ENCODE data around the gene RFTN1. TPM values are rescaled to one million over a fixed set of nuclear protein-coding genes. Genes with fewer than 3 reads are reported as not detected.
A peak's percentile ranks its signal among the peaks of the same experiment; 100 is the strongest.

Gene RFTN1
- total and polyA plus RNA-seq, 2 donors (not counting 1 experiment from before 2014, with no cell fraction given) = 32.4 to 156 TPM

DNA sequence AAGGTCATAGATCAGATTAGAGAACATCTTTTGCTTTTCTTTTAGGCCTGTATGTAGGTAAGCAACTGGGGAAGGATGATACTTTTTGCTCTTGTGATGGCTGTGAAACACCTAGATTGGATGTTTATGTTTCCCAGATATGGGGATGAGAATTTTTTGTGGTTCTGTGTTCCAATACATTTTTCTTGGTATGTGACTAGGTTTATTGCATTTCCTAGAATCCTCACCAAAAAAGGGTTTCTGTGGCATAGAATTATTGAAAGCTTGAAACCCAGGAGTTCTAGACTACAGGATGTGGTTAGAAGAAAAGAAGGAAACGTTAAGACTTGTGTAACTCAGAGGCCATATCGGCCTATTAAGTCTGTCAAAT, 222.7 kb downstream of the RFTN1 start:
- peaks cover 23 to 34% of the 10 kb centered on the region in 2 donors for H3K4me1 ChIP-seq (ENCODE audit: control insufficient read depth in 2 of 2, insufficient read depth in 2 of 2, low read length in 2 of 2)
- ATAC-seq (ENCODE audit: low read depth) (peak; percentile 23), DNase-seq (peak; percentile 41)
- Mint-ChIP-seq H3K9me3 (ENCODE audit: insufficient read depth) (no peaks in the 10 kb centered on the region), H3K27ac (no peak overlapping the region), H3K27me3 (no peaks in the 10 kb centered on the region), H3K4me3 (no peak overlapping the region), H3K4me1 (peaks cover 40% of the 10 kb centered on the region)
- ChIA-PET POLR2A (interaction anchor here (1.7 kb wide), 1 partner anchor 260 kb away, joined by 4 read pairs; no protein-coding TSS in a partner anchor), CTCF (interaction anchor here (0.7 to 6.4 kb wide), 48 partner anchors 10 to 944 kb away, joined by 3 to 220 read pairs (median 5); partner anchors contain the start of genes DPH3 and OXNAD1)
- no peak overlapping the region for H3K9ac ChIP-seq (ENCODE audit: low read length)
- H3K4me3 ChIP-seq (ENCODE audit: control extremely low read depth in 1 of 5, extremely low read depth in 1 of 5, insufficient read depth in 1 of 5, low read depth in 2 of 5, low read length in 4 of 5) = no peak overlapping the region
- peak overlapping the region; percentile 26 for H3K4me2 ChIP-seq (replicated peaks; ENCODE audit: low read depth, low read length, poor library complexity, severe bottlenecking)
- no peaks in the 10 kb centered on the region for H3K27me3 ChIP-seq (replicated peaks in 1 of 4; ENCODE audit: control extremely low read depth in 1 of 4, control insufficient read depth in 3 of 4, insufficient read depth in 4 of 4, low read length in 3 of 4)
- no peaks in the 10 kb centered on the region for H3K36me3 ChIP-seq (replicated peaks in 1 of 2; ENCODE audit: control extremely low read depth in 1 of 2, control insufficient read depth in 1 of 2, extremely low read depth in 1 of 2, insufficient read depth in 2 of 2, low read length in 1 of 2)
- peak overlapping the region in 1 of 2 donors; percentile 39 for H3K27ac ChIP-seq (ENCODE audit: low read length in 2 of 2)
- peaks cover 0 to 5% (median 3%) of the 10 kb centered on the region in 3 donors for H3K9me3 ChIP-seq (ENCODE audit: control extremely low read depth in 1 of 3, control insufficient read depth in 2 of 3, insufficient read depth in 1 of 3, low read length in 2 of 3)
- intact Hi-C loops (cut with micrococcal nuclease) = loop anchor here (1.0 to 5.0 kb wide), 5 partner anchors 23 to 259 kb away; no protein-coding TSS in a partner anchor
- no peaks in the 10 kb centered on the region for H4K20me1 ChIP-seq (ENCODE audit: control insufficient read depth, insufficient read depth, low read length, poor library complexity, severe bottlenecking)
- WGBS (ENCODE audit: insufficient coverage) = no CpG with 5 or more reads among the region's 2 CpGs
- peaks cover 18% of the 10 kb centered on the region for H3K79me2 ChIP-seq (ENCODE audit: control insufficient read depth, insufficient read depth, low read length)
- TF ChIP-seq, protein P1, sequence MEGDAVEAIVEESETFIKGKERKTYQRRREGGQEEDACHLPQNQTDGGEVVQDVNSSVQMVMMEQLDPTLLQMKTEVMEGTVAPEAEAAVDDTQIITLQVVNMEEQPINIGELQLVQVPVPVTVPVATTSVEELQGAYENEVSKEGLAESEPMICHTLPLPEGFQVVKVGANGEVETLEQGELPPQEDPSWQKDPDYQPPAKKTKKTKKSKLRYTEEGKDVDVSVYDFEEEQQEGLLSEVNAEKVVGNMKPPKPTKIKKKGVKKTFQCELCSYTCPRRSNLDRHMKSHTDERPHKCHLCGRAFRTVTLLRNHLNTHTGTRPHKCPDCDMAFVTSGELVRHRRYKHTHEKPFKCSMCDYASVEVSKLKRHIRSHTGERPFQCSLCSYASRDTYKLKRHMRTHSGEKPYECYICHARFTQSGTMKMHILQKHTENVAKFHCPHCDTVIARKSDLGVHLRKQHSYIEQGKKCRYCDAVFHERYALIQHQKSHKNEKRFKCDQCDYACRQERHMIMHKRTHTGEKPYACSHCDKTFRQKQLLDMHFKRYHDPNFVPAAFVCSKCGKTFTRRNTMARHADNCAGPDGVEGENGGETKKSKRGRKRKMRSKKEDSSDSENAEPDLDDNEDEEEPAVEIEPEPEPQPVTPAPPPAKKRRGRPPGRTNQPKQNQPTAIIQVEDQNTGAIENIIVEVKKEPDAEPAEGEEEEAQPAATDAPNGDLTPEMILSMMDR (IDR thresholded peaks at IDR 0.05) = no peak
- TF ChIP-seq EZH2 (IDR thresholded peaks at IDR 0.05; ENCODE audit: borderline replicate concordance, insufficient read depth, low read depth, low read length, poor library complexity, severe bottlenecking) = no peak
- H2AFZ ChIP-seq (ENCODE audit: insufficient read depth, low read depth, low read length, poor library complexity, severe bottlenecking) = no peak overlapping the region
